Activated effector memory CD4-positive, alpha-beta T cell treated with Interleukin-2 at 50 U/mL for 16 hours (primary cell): ENCODE measurements around the gene COPE.
"Not testable (repeated sequence)": the region's sequence is repeated elsewhere in the genome, so short reads cannot be mapped to it uniquely, and the experiment has no call there.

Experiments used
- DNase-seq: peaks from one replicate; pipeline ENCODE4 v3.0.0-alpha.2; 2020

Gene COPE

GRCh38 chr19:18919086-18919899, at the start of gene COPE, which contains the start of gene DDX49:
COPE (minus strand) TSS chr19:18919387; CDS start chr19:18919348, 39 bp downstream.
DDX49 (plus strand) TSS chr19:18919715; CDS start chr19:18919742, 27 bp downstream.
- DNase-seq: peak; percentile 95

GRCh38 chr19:18967358-18968146, 48.4 kb upstream of the COPE start:
- DNase-seq: no peak

- no peak for DNase-seq
Measured at GRCh38 chr19:18966307-18966706, 47.1 kb upstream of the COPE start.

- DNase-seq: no peak
Measured at GRCh38 chr19:18964121-18964520, 44.9 kb upstream of the COPE start.

GRCh38 chr19:18961767-18962620, 42.8 kb upstream of the COPE start:
- DNase-seq: no peak

- DNase-seq: no peak
Measured at GRCh38 chr19:18960370-18960769, 41.2 kb upstream of the COPE start.

- DNase-seq: no peak
Measured at GRCh38 chr19:18955042-18955441, 35.9 kb upstream of the COPE start.

GRCh38 chr19:18954094-18954493, 34.9 kb upstream of the COPE start:
- DNase-seq: no peak

GRCh38 chr19:18952364-18953003, 33.3 kb upstream of the COPE start:
- DNase-seq: not testable (repeated sequence)

- no peak for DNase-seq
Measured at GRCh38 chr19:18951721-18952281, 32.6 kb upstream of the COPE start.

- no peak for DNase-seq
Measured at GRCh38 chr19:18949858-18950257, 30.7 kb upstream of the COPE start.

- DNase-seq: no peak
Measured at GRCh38 chr19:18948976-18949356, 29.8 kb upstream of the COPE start.

- no peak for DNase-seq
Measured at GRCh38 chr19:18948075-18948975, 29.1 kb upstream of the COPE start.

- DNase-seq: no peak
Measured at GRCh38 chr19:18946918-18947317, 27.7 kb upstream of the COPE start.

- DNase-seq: no peak
Measured at GRCh38 chr19:18946335-18946734, 27.1 kb upstream of the COPE start.

GRCh38 chr19:18945297-18945696, 26.1 kb upstream of the COPE start:
- no peak for DNase-seq

GRCh38 chr19:18943465-18943864, 24.3 kb upstream of the COPE start:
- no peak for DNase-seq

GRCh38 chr19:18942692-18943091, 23.5 kb upstream of the COPE start:
- DNase-seq: no peak

- no peak for DNase-seq
Measured at GRCh38 chr19:18941628-18942354, 22.6 kb upstream of the COPE start.
